HG02763 (cell line): Measurements from ENCODE around the gene CDH23.

ENCODE experiments used
- ATAC-seq: cut with Tn5 transposase; IDR thresholded peaks from one replicate; pipeline ENCODE4 v1.9.1; 2021; ENCODE audit warnings: mild to moderate bottlenecking, moderate library complexity; ENCODE audit not compliant: unreplicated experiment

The CDH23 gene

GRCh38 chr10:71419750-71420149 lies 23.0 kb downstream of the CDH23 start:
- no peak for ATAC-seq

GRCh38 chr10:71421075-71421434 lies 24.3 kb downstream of the CDH23 start:
- no peak for ATAC-seq

GRCh38 chr10:71423250-71423649 lies 26.5 kb downstream of the CDH23 start:
- no peak for ATAC-seq

GRCh38 chr10:71423901-71424300 lies 27.2 kb downstream of the CDH23 start:
- no peak for ATAC-seq

- no peak for ATAC-seq
Measured at GRCh38 chr10:71424496-71425194, 27.9 kb downstream of the CDH23 start.

- ATAC-seq: no peak
Measured at GRCh38 chr10:71426058-71426605, 29.4 kb downstream of the CDH23 start.

GRCh38 chr10:71427246-71427645 lies 30.5 kb downstream of the CDH23 start:
- no peak for ATAC-seq

- no peak for ATAC-seq
Measured at GRCh38 chr10:71429304-71429703, 32.6 kb downstream of the CDH23 start.

GRCh38 chr10:71429929-71430328 lies 33.2 kb downstream of the CDH23 start:
- no peak for ATAC-seq

- ATAC-seq: no peak
Measured at GRCh38 chr10:71431239-71432100, 34.8 kb downstream of the CDH23 start.

- ATAC-seq: no peak
Measured at GRCh38 chr10:71432101-71432905, 35.6 kb downstream of the CDH23 start.

GRCh38 chr10:71432956-71433767 lies 36.4 kb downstream of the CDH23 start:
- no peak for ATAC-seq

- no peak for ATAC-seq
Measured at GRCh38 chr10:71433768-71434744, 37.3 kb downstream of the CDH23 start.

GRCh38 chr10:71434760-71435394 lies 38.2 kb downstream of the CDH23 start:
- no peak for ATAC-seq

- ATAC-seq: no peak
Measured at GRCh38 chr10:71435571-71436267, 39.0 kb downstream of the CDH23 start.

GRCh38 chr10:71436268-71437125 lies 39.8 kb downstream of the CDH23 start:
- ATAC-seq: no peak

- no peak for ATAC-seq
Measured at GRCh38 chr10:71437537-71438092, 40.9 kb downstream of the CDH23 start.
